Measurements from ENCODE around the gene PTPRK.
"Not testable (repeated sequence)": the region's sequence is repeated elsewhere in the genome, so short reads cannot be mapped to it uniquely, and the experiment has no call there.

The PTPRK gene

GRCh38 chr6:127939442-127940066 is 580.8 kb downstream of the PTPRK start:
- DNase-seq, result peak; percentile 18

- peak; percentile 64 for DNase-seq
Observed at GRCh38 chr6:127938701-127939100, 581.7 kb downstream of the PTPRK start.

- no peak for DNase-seq
Observed at GRCh38 chr6:127937747-127938146, 582.7 kb downstream of the PTPRK start.

- no peak for DNase-seq
Observed at GRCh38 chr6:127937102-127937501, 583.3 kb downstream of the PTPRK start.

- no peak for DNase-seq
Observed at GRCh38 chr6:127934956-127935355, 585.4 kb downstream of the PTPRK start.

- DNase-seq, result no peak
Observed at GRCh38 chr6:127933852-127934840, 586.3 kb downstream of the PTPRK start.

- DNase-seq, result no peak
Observed at GRCh38 chr6:127933137-127933536, 587.3 kb downstream of the PTPRK start.

- DNase-seq, result no peak
Observed at GRCh38 chr6:127932708-127933107, 587.7 kb downstream of the PTPRK start.

GRCh38 chr6:127926441-127926840 is 594.0 kb downstream of the PTPRK start:
- DNase-seq, result not testable (repeated sequence)

GRCh38 chr6:127924440-127924839 is 596.0 kb downstream of the PTPRK start:
- no peak for DNase-seq

GRCh38 chr6:127924031-127924430 is 596.4 kb downstream of the PTPRK start:
- no peak for DNase-seq

GRCh38 chr6:127923135-127923534 is 597.3 kb downstream of the PTPRK start:
- no peak for DNase-seq

- no peak for DNase-seq
Observed at GRCh38 chr6:127921982-127922381, 598.4 kb downstream of the PTPRK start.

- DNase-seq, result no peak
Observed at GRCh38 chr6:127920804-127921203, 599.6 kb downstream of the PTPRK start.

Data from fibroblast of upper back skin (primary cell).